SH-SY5Y (cell line): ENCODE measurements around the gene STRBP.

ENCODE experiments used
- GATA2 ChIP-seq: IDR thresholded peaks from 2 replicates; pipeline ENCODE4 v1.6.1; 2011; ENCODE audit warnings: mild to moderate bottlenecking, low read depth, low read length
- GATA3 ChIP-seq: IDR thresholded peaks from 2 replicates; pipeline ENCODE4 v1.6.1; 2011; ENCODE audit warnings: low read depth, mild to moderate bottlenecking, low read length, moderate library complexity

DNA sequence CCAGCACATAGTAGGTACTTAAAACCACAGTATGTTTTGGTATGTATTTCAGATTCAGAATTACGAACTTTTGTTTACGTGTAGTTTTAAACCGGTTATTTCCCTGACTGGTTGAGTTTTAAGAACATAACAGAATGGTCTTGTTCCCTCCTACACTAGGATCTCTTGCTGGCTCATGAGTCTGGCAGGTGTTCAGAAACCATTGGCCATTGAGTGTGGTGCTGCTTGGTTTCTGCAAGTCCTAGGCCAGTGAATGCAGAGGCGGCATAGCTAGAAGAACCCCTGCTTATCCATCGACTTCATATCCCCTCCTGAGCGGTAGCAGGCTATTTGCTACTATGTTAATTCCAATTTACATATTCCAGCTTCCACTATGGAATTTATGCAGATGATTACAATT, 169.3 kb downstream of the STRBP start:
- TF ChIP-seq GATA2 (no peak), GATA3 (no peak)
